ENCODE measurements around the gene ECT2L. TPM values are rescaled to one million over a fixed set of nuclear protein-coding genes. Genes with fewer than 3 reads are reported as not detected.

The ECT2L gene
- total RNA-seq, 2 donors from 2014 or later: not detected

DNA sequence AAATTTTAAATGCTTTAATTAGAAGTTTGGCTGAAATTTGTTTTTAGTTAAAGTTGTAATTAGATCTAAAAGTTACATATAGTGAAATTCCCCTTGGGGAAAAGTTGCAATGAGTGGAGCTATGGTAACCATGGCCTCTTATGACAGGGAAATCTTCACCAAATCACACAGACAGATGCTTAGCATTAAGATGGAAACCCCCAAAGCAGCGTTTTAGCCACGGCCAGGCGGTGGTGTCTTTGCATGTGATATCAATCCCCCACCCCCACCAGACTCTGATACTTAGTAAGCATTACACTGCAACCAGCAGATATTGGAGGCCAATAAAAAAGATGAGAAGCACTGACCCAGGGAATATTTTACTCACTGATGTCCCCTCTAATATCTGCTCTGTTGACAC, 116.4 kb downstream of the ECT2L start:
- Histone ChIP-seq H3K36me3 (peaks cover 41% of the 10 kb centered on the region), H3K4me1 (ENCODE audit: control insufficient read depth in 1 of 2, low read depth in 2 of 2) (no peaks in the 10 kb centered on the region), H3K27ac (no peak overlapping the region), H3K9me3 (no peaks in the 10 kb centered on the region), H3K27me3 (replicated peaks; ENCODE audit: insufficient read depth) (no peaks in the 10 kb centered on the region), H3K4me3 (no peak overlapping the region)
- TF ChIP-seq, protein P1, sequence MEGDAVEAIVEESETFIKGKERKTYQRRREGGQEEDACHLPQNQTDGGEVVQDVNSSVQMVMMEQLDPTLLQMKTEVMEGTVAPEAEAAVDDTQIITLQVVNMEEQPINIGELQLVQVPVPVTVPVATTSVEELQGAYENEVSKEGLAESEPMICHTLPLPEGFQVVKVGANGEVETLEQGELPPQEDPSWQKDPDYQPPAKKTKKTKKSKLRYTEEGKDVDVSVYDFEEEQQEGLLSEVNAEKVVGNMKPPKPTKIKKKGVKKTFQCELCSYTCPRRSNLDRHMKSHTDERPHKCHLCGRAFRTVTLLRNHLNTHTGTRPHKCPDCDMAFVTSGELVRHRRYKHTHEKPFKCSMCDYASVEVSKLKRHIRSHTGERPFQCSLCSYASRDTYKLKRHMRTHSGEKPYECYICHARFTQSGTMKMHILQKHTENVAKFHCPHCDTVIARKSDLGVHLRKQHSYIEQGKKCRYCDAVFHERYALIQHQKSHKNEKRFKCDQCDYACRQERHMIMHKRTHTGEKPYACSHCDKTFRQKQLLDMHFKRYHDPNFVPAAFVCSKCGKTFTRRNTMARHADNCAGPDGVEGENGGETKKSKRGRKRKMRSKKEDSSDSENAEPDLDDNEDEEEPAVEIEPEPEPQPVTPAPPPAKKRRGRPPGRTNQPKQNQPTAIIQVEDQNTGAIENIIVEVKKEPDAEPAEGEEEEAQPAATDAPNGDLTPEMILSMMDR (IDR thresholded peaks at IDR 0.05): no peak
- no peak for ATAC-seq (ENCODE audit: insufficient number of reproducible peaks, low FRiP score, low read depth)
- DNase-seq (ENCODE audit: low spot score): no peak

DNA sequence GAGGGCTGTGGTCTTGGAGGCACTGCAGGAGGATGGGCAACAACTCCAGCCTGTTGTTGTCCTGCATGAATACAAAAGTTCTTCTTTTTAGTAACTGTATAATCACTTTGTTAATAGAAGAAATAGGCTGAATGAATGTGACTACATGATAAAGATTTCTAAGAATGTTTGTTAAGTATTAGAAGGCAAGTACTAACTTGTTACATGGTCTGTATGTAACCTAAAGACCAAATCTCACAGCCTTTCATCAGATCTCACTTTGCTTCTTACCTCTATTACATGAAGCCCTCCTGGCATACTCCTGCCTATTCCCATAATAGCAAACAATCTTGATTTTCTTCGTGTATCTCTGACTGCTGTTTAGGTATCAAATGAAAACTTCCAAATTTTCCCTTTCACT, 118.8 kb downstream of the ECT2L start:
- Histone ChIP-seq H3K4me1 (ENCODE audit: control insufficient read depth in 1 of 2, low read depth in 2 of 2) (no peaks in the 10 kb centered on the region), H3K27me3 (replicated peaks; ENCODE audit: insufficient read depth) (no peaks in the 10 kb centered on the region), H3K27ac (no peak overlapping the region), H3K36me3 (peaks cover 29% of the 10 kb centered on the region), H3K4me3 (no peak overlapping the region), H3K9me3 (no peaks in the 10 kb centered on the region)
- TF ChIP-seq, protein P1 (IDR thresholded peaks at IDR 0.05): no peak
- ATAC-seq (ENCODE audit: insufficient number of reproducible peaks, low FRiP score, low read depth) (no peak), DNase-seq (ENCODE audit: low spot score) (no peak)

DNA sequence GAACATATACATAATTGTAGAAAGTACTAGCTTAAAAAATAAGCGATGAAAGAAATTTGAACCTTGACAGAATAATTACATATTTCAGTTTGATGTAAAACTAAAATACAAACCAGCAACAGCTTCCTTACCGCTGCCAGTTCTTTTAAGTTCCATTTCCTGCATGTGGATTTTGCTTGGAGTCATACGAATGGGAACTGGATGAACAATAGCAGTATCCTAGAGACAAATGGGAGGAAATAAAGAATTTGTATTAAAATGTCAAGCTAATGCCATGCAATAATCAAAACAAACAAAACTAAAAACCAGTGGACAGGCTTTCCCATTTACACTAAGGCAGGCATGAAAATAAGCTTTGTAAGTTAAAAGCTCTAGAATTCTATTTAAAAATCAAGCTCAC, 125.0 kb downstream of the ECT2L start:
- no peaks in the 10 kb centered on the region for H3K27me3 ChIP-seq (replicated peaks; ENCODE audit: insufficient read depth)
- peaks cover 11% of the 10 kb centered on the region for H3K36me3 ChIP-seq
- no peak overlapping the region for H3K27ac ChIP-seq
- DNase-seq (ENCODE audit: low spot score) (no peak), ATAC-seq (ENCODE audit: insufficient number of reproducible peaks, low FRiP score, low read depth) (no peak)
- no peak overlapping the region for H3K4me3 ChIP-seq
- TF ChIP-seq, protein P1 (IDR thresholded peaks at IDR 0.05): no peak
- no peaks in the 10 kb centered on the region for H3K9me3 ChIP-seq
- no peaks in the 10 kb centered on the region for H3K4me1 ChIP-seq (ENCODE audit: control insufficient read depth in 1 of 2, low read depth in 2 of 2)

DNA sequence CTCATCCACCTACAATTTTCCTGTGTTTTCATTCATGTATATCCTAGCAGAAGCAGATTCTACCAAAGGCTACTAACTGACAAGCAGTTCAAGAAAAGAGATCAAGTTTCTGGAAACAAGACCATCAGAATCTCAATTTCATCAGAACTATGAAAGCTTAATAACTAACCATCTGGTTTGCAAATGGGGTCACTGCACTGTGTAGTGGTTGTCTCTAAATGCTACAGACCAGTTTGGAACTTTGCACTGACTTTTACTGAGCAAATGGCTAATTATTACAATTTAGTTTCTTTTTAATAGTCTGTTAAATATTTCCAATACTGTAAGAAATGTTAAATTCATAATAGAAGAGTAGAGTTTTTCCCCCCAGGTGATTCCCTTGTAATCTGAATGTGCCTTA, 127.7 kb downstream of the ECT2L start:
- ATAC-seq (ENCODE audit: insufficient number of reproducible peaks, low FRiP score, low read depth): no peak
- Histone ChIP-seq H3K27me3 (replicated peaks; ENCODE audit: insufficient read depth) (no peaks in the 10 kb centered on the region), H3K36me3 (peaks cover 7% of the 10 kb centered on the region), H3K27ac (no peak overlapping the region), H3K9me3 (no peaks in the 10 kb centered on the region), H3K4me3 (no peak overlapping the region), H3K4me1 (ENCODE audit: control insufficient read depth in 1 of 2, low read depth in 2 of 2) (no peaks in the 10 kb centered on the region)
- DNase-seq (ENCODE audit: low spot score): no peak
- TF ChIP-seq, protein P1 (IDR thresholded peaks at IDR 0.05): no peak

DNA sequence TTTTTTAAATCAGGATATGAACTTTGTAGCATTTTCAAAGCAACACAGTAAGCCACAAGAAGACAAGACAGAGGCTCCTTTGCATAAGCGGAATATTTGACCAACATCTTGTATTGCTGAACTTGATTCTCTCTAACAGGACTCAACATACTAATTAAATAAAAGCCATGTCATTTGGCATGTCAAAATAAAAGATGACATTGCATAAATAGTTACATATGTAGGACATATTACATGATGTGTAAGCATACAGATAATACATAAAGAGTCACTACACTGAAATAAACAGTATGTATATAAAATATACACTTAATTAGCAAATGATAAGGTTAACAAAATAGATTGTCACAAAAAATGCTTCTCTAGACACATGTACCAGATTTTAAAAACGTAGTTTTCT, 129.9 kb downstream of the ECT2L start:
- Histone ChIP-seq H3K4me3 (no peak overlapping the region), H3K4me1 (ENCODE audit: control insufficient read depth in 1 of 2, low read depth in 2 of 2) (no peaks in the 10 kb centered on the region), H3K9me3 (no peaks in the 10 kb centered on the region), H3K27me3 (replicated peaks; ENCODE audit: insufficient read depth) (no peaks in the 10 kb centered on the region), H3K27ac (no peak overlapping the region), H3K36me3 (peaks cover 8% of the 10 kb centered on the region)
- TF ChIP-seq, protein P1 (IDR thresholded peaks at IDR 0.05): no peak
- ATAC-seq (ENCODE audit: insufficient number of reproducible peaks, low FRiP score, low read depth) (no peak), DNase-seq (ENCODE audit: low spot score) (no peak)
